ENCODE data around the gene C2CD2L.
"Not testable (repeated sequence)": the region's sequence is repeated elsewhere in the genome, so short reads cannot be mapped to it uniquely, and the experiment has no call there.

C2CD2L gene

GRCh38 chr11:119115484-119116234 lies 8.5 kb downstream of the C2CD2L start:
- no peak for DNase-seq (ENCODE audit: low read depth in 2 of 2)

GRCh38 chr11:119116235-119116594 lies 9.1 kb downstream of the C2CD2L start:
- DNase-seq (ENCODE audit: low read depth in 2 of 2): no peak

- no peak for DNase-seq (ENCODE audit: low read depth in 2 of 2)
Observed at GRCh38 chr11:119116601-119117000, 9.5 kb downstream of the C2CD2L start.

- DNase-seq (ENCODE audit: low read depth in 2 of 2): no peak
Observed at GRCh38 chr11:119117004-119117706, 10.0 kb downstream of the C2CD2L start.

- no peak for DNase-seq (ENCODE audit: low read depth in 2 of 2)
Observed at GRCh38 chr11:119118227-119118626, 11.1 kb downstream of the C2CD2L start.

- DNase-seq (ENCODE audit: low read depth in 2 of 2): no peak
Observed at GRCh38 chr11:119118946-119119345, 11.8 kb downstream of the C2CD2L start.

GRCh38 chr11:119120639-119121007 lies 13.5 kb downstream of the C2CD2L start:
- no peak for DNase-seq (ENCODE audit: low read depth in 2 of 2)

- peak; percentile 100 for DNase-seq (ENCODE audit: low read depth in 2 of 2)
Observed at GRCh38 chr11:119121008-119121810, 14.1 kb downstream of the C2CD2L start, which contains the start of gene HINFP. Gene HINFP, plus strand, starts transcription at chr11:119121580. Its CDS starts 5,365 bp downstream, at chr11:119126945.

- DNase-seq (ENCODE audit: low read depth in 2 of 2): no peak
Observed at GRCh38 chr11:119121811-119122124, 14.6 kb downstream of the C2CD2L start.

GRCh38 chr11:119125821-119126220 lies 18.7 kb downstream of the C2CD2L start:
- DNase-seq (ENCODE audit: low read depth in 2 of 2): no peak

GRCh38 chr11:119126675-119127268 lies 19.6 kb downstream of the C2CD2L start:
- DNase-seq (ENCODE audit: low read depth in 2 of 2): no peak

GRCh38 chr11:119130662-119131061 lies 23.5 kb downstream of the C2CD2L start:
- DNase-seq (ENCODE audit: low read depth in 2 of 2): no peak

- no peak for DNase-seq (ENCODE audit: low read depth in 2 of 2)
Observed at GRCh38 chr11:119134389-119134978, 27.3 kb downstream of the C2CD2L start.

GRCh38 chr11:119139276-119139675 lies 32.1 kb downstream of the C2CD2L start:
- DNase-seq (ENCODE audit: low read depth in 2 of 2): not testable (repeated sequence)

GRCh38 chr11:119144825-119145486 lies 37.8 kb downstream of the C2CD2L start:
- DNase-seq (ENCODE audit: low read depth in 2 of 2): no peak

- DNase-seq (ENCODE audit: low read depth in 2 of 2): no peak
Observed at GRCh38 chr11:119145551-119145950, 38.4 kb downstream of the C2CD2L start.

GRCh38 chr11:119147604-119148333 lies 40.6 kb downstream of the C2CD2L start:
- DNase-seq (ENCODE audit: low read depth in 2 of 2): no peak

GRCh38 chr11:119148720-119149017 lies 41.5 kb downstream of the C2CD2L start:
- no peak for DNase-seq (ENCODE audit: low read depth in 2 of 2)

GRCh38 chr11:119149018-119149785 lies 42.1 kb downstream of the C2CD2L start, which contains the start of gene ABCG4:
Gene ABCG4, plus strand, starts transcription at chr11:119149052. Its CDS starts 914 bp downstream, at chr11:119149966.
- DNase-seq (ENCODE audit: low read depth in 2 of 2): no peak

- no peak for DNase-seq (ENCODE audit: low read depth in 2 of 2)
Observed at GRCh38 chr11:119149786-119150275, 42.7 kb downstream of the C2CD2L start.

All from stimulated activated CD4-positive, alpha-beta T cell treated with anti-CD3 and anti-CD28 coated beads, Interleukin-12 subunit alpha, Interleukin-12 subunit beta, amount 100 ng/mL, for 24 hours (primary cell).